HepG2 (cell line): Measurements from ENCODE around the gene ABO. TPM values are rescaled to one million over a fixed set of nuclear protein-coding genes. Genes with fewer than 3 reads are reported as not detected.

Source experiments
- CAMTA2 ChIP-seq: sonication (generic); formaldehyde crosslinking; IDR thresholded peaks from 2 replicates; pipeline ENCODE4 v1.4.0; 2020; ENCODE audit warnings: mild to moderate bottlenecking, missing genetic modification reagents, borderline replicate concordance
- CREB1 ChIP-seq, 2 experiments: fragments of 450-650 bp in 1 of 2; IDR thresholded peaks; 2 replicates each; pipeline ENCODE4 v1.6.1; 2016 to 2017; ENCODE audit warnings: control low read depth in 1 of 2, mild to moderate bottlenecking in 1 of 2, missing compliant biosample characterization in 1 of 2, missing genetic modification characterization in 1 of 2
- FOSL2 ChIP-seq: sonication (generic); formaldehyde crosslinking; IDR thresholded peaks from 2 replicates; pipeline ENCODE4 v1.4.0; 2020; ENCODE audit warnings: missing genetic modification reagents
- GATAD2A ChIP-seq: IDR thresholded peaks from 2 replicates; pipeline ENCODE4 v1.6.1; 2016
- MIER3 ChIP-seq: IDR thresholded peaks from 2 replicates; pipeline ENCODE4 v1.6.1; 2016; ENCODE audit warnings: missing compliant biosample characterization, borderline replicate concordance
- NCOA5 ChIP-seq: sonication (generic); formaldehyde crosslinking; IDR thresholded peaks from 2 replicates; pipeline ENCODE4 v1.4.0; 2020; ENCODE audit warnings: missing genetic modification reagents
- NFKB2 ChIP-seq: sonication (generic); formaldehyde crosslinking; IDR thresholded peaks from 2 replicates; pipeline ENCODE4 v1.4.0; 2020; ENCODE audit warnings: missing genetic modification reagents, borderline replicate concordance
- PHF20 ChIP-seq: sonication (generic); formaldehyde crosslinking; IDR thresholded peaks from 2 replicates; pipeline ENCODE4 v1.5.0; 2020; ENCODE audit warnings: mild to moderate bottlenecking, missing genetic modification reagents
- PLSCR1 ChIP-seq: sonication (generic); formaldehyde crosslinking; IDR thresholded peaks from 2 replicates; pipeline ENCODE4 v1.5.0; 2020; ENCODE audit warnings: missing genetic modification reagents, mild to moderate bottlenecking, borderline replicate concordance
- POGK ChIP-seq: sonication (generic); formaldehyde crosslinking; conservative IDR thresholded peaks from 2 replicates; pipeline ENCODE4 v1.8.0; 2022; ENCODE audit warnings: mild to moderate bottlenecking, moderate library complexity, missing genetic modification reagents
- RAD21 ChIP-seq: fragments of 450-650 bp; formaldehyde crosslinking; IDR thresholded peaks from 2 replicates; pipeline ENCODE4 v1.5.0; 2020; ENCODE audit warnings: mild to moderate bottlenecking
- RELA ChIP-seq: sonication (generic); formaldehyde crosslinking; IDR thresholded peaks from 2 replicates; pipeline ENCODE4 v1.4.0; 2020; ENCODE audit warnings: missing genetic modification reagents
- REXO4 ChIP-seq: sonication (generic); formaldehyde crosslinking; IDR thresholded peaks from 2 replicates; pipeline ENCODE4 v1.8.0; 2022; ENCODE audit warnings: missing genetic modification reagents, mild to moderate bottlenecking, borderline replicate concordance
- SOX13 ChIP-seq, 3 experiments: fragments of 450-650 bp in 1 of 3; sonication (generic) in 1 of 3; formaldehyde crosslinking in 1 of 3; IDR thresholded peaks in 2 of 3; conservative IDR thresholded peaks in 1 of 3; 2 replicates each; pipeline versions ENCODE4 v1.5.0 to v1.6.1; 2016 to 2020; ENCODE audit warnings: antibody characterized with exemption in 1 of 3, mild to moderate bottlenecking in 1 of 3, missing compliant biosample characterization in 1 of 3, missing genetic modification reagents in 1 of 3, moderate library complexity in 1 of 3
- STAT5B ChIP-seq: sonication (generic); formaldehyde crosslinking; IDR thresholded peaks from 2 replicates; pipeline ENCODE4 v1.4.0; 2020; ENCODE audit warnings: missing genetic modification reagents
- TBX3 ChIP-seq: fragments of 450-650 bp; IDR thresholded peaks from 2 replicates; pipeline ENCODE4 v1.6.1; 2017; ENCODE audit warnings: antibody characterized with exemption, mild to moderate bottlenecking, inconsistent platforms, borderline replicate concordance
- ZNF205 ChIP-seq: IDR thresholded peaks from 2 replicates; pipeline ENCODE4 v1.6.1; 2018; ENCODE audit warnings: missing biosample characterization, missing genetic modification reagents
- ZNF337 ChIP-seq: sonication (generic); formaldehyde crosslinking; IDR thresholded peaks from 2 replicates; pipeline ENCODE4 v1.5.1; 2020; ENCODE audit warnings: missing genetic modification reagents, low read depth, mild to moderate bottlenecking, borderline replicate concordance
- ZNF468 ChIP-seq: sonication (generic); formaldehyde crosslinking; IDR thresholded peaks from 2 replicates; pipeline ENCODE4 v1.8.0; 2022; ENCODE audit warnings: mild to moderate bottlenecking, moderate library complexity, missing genetic modification reagents
- ZNF768 ChIP-seq: sonication (generic); formaldehyde crosslinking; IDR thresholded peaks from 2 replicates; pipeline ENCODE4 v1.4.0; 2020; ENCODE audit warnings: missing genetic modification reagents
- polyA plus RNA-seq, 8 experiments: library from polyadenylated mRNA; depleted of rRNA in 3 of 8; stranded (reverse) in 7 of 8; unstranded in 1 of 8; fragments of >200 nt; fragmentation: Illumina TruSeq in 4 of 8; extraction: Trizol in 4 of 8; gene quantifications; 2 replicates each; pipeline versions ENCODE4 v1.2.1 to v1.2.3, GENCODE V29; 2011 to 2016; ENCODE audit warnings: low read depth in 4 of 8, missing spikeins in 1 of 8, mixed read lengths in 1 of 8; ENCODE audit not compliant: insufficient read depth in 1 of 8
- total RNA-seq, 5 experiments: library from RNA; depleted of rRNA; stranded (reverse); fragments of >200 nt; fragmentation: Illumina TruSeq; extraction: Trizol; gene quantifications; 2 replicates each; pipeline ENCODE4 v1.2.3, GENCODE V29; 2016; ENCODE audit warnings: low read depth in 1 of 5

The ABO gene
- total and polyA plus RNA-seq, 2 of the 13 experiments (the other 11 are each of a cell fraction or from before 2014, with no cell fraction given): not detected

DNA sequence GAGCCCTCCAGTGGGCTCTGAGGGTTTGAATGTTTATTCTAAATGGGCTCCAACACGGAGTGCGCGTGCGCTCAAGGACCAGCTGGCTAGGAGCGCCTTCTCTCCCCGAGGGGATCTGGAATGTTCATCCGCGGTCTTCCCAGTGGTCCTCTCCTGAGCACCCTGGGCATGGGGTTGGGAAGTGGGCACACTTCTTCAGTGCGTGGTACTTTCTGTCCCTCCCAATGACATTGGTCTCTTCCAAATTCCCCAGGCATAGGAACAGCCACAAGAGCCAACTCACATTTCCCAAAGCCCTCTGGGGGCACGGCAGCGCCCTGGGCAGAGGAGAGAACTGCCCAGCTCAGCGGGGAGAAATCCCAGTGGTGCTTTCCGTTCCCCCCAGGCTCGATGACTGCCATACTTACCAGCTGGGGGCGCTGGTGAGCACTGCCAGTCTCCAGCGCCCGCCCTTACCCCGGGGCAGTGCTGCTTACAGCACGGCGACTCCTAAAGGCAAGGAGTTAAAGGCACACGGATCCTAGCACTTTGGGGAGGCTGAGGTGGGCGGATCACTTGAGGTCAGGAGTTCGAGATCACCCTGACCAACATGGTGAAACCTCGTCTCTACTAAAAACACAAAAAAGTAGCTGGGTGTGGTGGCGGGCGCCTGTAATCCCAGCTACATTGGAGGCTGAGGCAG lies 36.0 kb downstream of the ABO start (continued):
- TF ChIP-seq FOSL2 (CRISPR knock-in tag) (no peak), RAD21 (CRISPR knock-in tag) (peak; percentile 57), STAT5B (CRISPR knock-in tag) (no peak), MIER3 (no peak), CAMTA2 (CRISPR knock-in tag) (no peak), PLSCR1 (no peak), PHF20 (CRISPR knock-in tag) (0 out of 2 replicates have a peak, but pooled peaks have one; percentile 46), ZNF205 (CRISPR knock-in tag) (no peak), RELA (CRISPR knock-in tag) (no peak), POGK (0 out of 2 replicates have a peak, but pooled peaks have one; percentile 44), SOX13 (IDR thresholded peaks at IDR 0.05) (no peak), SOX13 (CRISPR knock-in tag; conservative IDR thresholded peaks at IDR 0.05 in 1 of 2, IDR thresholded peaks at IDR 0.05 in 1 of 2) (no peak; a peak in 1 of 4 replicates), NFKB2 (peak; percentile 50; the same call in 1 of the 2 replicates), CREB1 (IDR thresholded peaks at IDR 0.05) (no peak), CREB1 (CRISPR knock-in tag; IDR thresholded peaks at IDR 0.05) (no peak), TBX3 (no peak), ZNF768 (CRISPR knock-in tag) (peak; percentile 17; the same call in 1 of the 2 replicates), NCOA5 (CRISPR knock-in tag) (no peak), REXO4 (CRISPR knock-in tag) (no peak), GATAD2A (CRISPR knock-in tag) (0 out of 2 replicates have a peak, but pooled peaks have one; percentile 12), ZNF468 (CRISPR knock-in tag) (no peak), ZNF337 (0 out of 2 replicates have a peak, but pooled peaks have one; percentile 35)
